H1 (cell line): ENCODE measurements around the gene SFMBT2. TPM values are rescaled to one million over a fixed set of nuclear protein-coding genes. Genes with fewer than 3 reads are reported as not detected.

ENCODE experiments used
- CTCF ChIA-PET: fragments of 300-600 bp; sonication (Branson Sonifier 250); formaldehyde crosslinking; loops from one replicate; lab custom pipeline; 2021; ENCODE audit not compliant: partially characterized antibody; lab: Charles Lee
- POLR2A ChIA-PET: fragments of 300-600 bp; sonication (Branson Sonifier 250); formaldehyde crosslinking; loops from one replicate; lab custom pipeline; 2021; ENCODE audit warnings: inconsistent platforms; ENCODE audit not compliant: partially characterized antibody; lab: Charles Lee
- DNase-seq, 2 experiments: peaks; one replicate each; pipeline versions ENCODE4 v3.0.0 to v3.0.0-alpha.2; 2010 to 2022; ENCODE audit warnings: low spot score in 2 of 2, low read depth in 1 of 2, mixed read lengths in 1 of 2
- FAIRE-seq: peaks from 2 replicates; lab custom pipeline; 2011; peaks lifted over from hg19 to GRCh38; lab: Jason Lieb, UNC
- H2AFZ ChIP-seq: 2 replicates; pipeline ENCODE4 v1.8.1; 2012; ENCODE audit warnings: low read length, inconsistent platforms
- H2AK5ac ChIP-seq: 2 replicates; pipeline ENCODE4 v1.6.1; 2013; ENCODE audit warnings: low read depth, low read length
- H2BK120ac ChIP-seq: replicated peaks from 2 replicates; pipeline ENCODE3; 2013; ENCODE audit warnings: low read depth, low read length, inconsistent platforms
- H2BK12ac ChIP-seq: 2 replicates; pipeline ENCODE4 v1.6.1; 2013; ENCODE audit warnings: low read depth, low read length
- H2BK15ac ChIP-seq: 2 replicates; pipeline ENCODE4 v1.6.1; 2013; ENCODE audit warnings: low read length
- H2BK20ac ChIP-seq: 2 replicates; pipeline ENCODE4 v1.6.1; 2013; ENCODE audit warnings: low read length
- H2BK5ac ChIP-seq: 2 replicates; pipeline ENCODE4 v1.6.1; 2013; ENCODE audit warnings: low read depth, low read length
- H3K14ac ChIP-seq: 2 replicates; pipeline ENCODE4 v1.6.1; 2013; ENCODE audit warnings: inconsistent platforms; ENCODE audit not compliant: insufficient read length
- H3K18ac ChIP-seq: 2 replicates; pipeline ENCODE4 v1.6.1; 2013; ENCODE audit warnings: low read length; ENCODE audit errors: extremely low read depth
- H3K23ac ChIP-seq: 2 replicates; pipeline ENCODE4 v1.6.1; 2013; ENCODE audit warnings: inconsistent platforms; ENCODE audit not compliant: insufficient read length
- H3K23me2 ChIP-seq: 2 replicates; pipeline ENCODE4 v1.6.1; 2013; ENCODE audit warnings: low read depth, low read length
- H3K27ac ChIP-seq: 2 replicates; pipeline ENCODE4 v1.6.1; 2011; ENCODE audit warnings: low read depth, low read length, inconsistent platforms
- H3K27me3 ChIP-seq, 4 experiments: replicated peaks in 1 of 4; 1 replicate in 1 of 4; 2 replicates in 3 of 4; pipeline versions ENCODE4 v1.6.1 to v1.8.1; 2011 to 2013; ENCODE audit warnings: low read length in 3 of 4, mild to moderate bottlenecking in 3 of 4, inconsistent platforms in 2 of 4, mixed read lengths in 2 of 4, moderate library complexity in 1 of 4; ENCODE audit not compliant: control insufficient read depth in 3 of 4, insufficient read depth in 3 of 4; ENCODE audit errors: extremely low read depth in 1 of 4
- H3K36me3 ChIP-seq, 4 experiments: 2 replicates each; pipeline versions ENCODE4 v1.6.1 to v1.8.1; 2011 to 2013; ENCODE audit warnings: mild to moderate bottlenecking in 4 of 4, low read length in 3 of 4, moderate library complexity in 2 of 4, control low read depth in 1 of 4, inconsistent platforms in 1 of 4; ENCODE audit not compliant: insufficient read depth in 4 of 4, control insufficient read depth in 2 of 4
- H3K4ac ChIP-seq: replicated peaks from 2 replicates; pipeline ENCODE3; 2013; ENCODE audit warnings: low read length, low read depth, mixed read lengths, inconsistent platforms; ENCODE audit not compliant: insufficient read length
- H3K4me1 ChIP-seq, 4 experiments: replicated peaks in 1 of 4; 1 replicate in 1 of 4; 2 replicates in 3 of 4; pipeline versions ENCODE4 v1.6.1 to v1.8.1; 2011 to 2013; ENCODE audit warnings: low read length in 3 of 4, inconsistent platforms in 2 of 4, mixed read lengths in 1 of 4; ENCODE audit not compliant: insufficient read depth in 4 of 4, control insufficient read depth in 3 of 4
- H3K4me2 ChIP-seq, 2 experiments: 2 replicates each; pipeline versions ENCODE4 v1.6.1 to v1.8.1; 2011 to 2013; ENCODE audit warnings: low read depth in 2 of 2, low read length in 2 of 2, control low read depth in 1 of 2, inconsistent platforms in 1 of 2, mild to moderate bottlenecking in 1 of 2; ENCODE audit not compliant: insufficient read depth in 1 of 2
- H3K4me3 ChIP-seq, 4 experiments: fragments of 200-600, 300-600 bp in 1 of 4; sonication (generic), shearing (Covaris generic), sonication (Bioruptor Twin) in 1 of 4; 2 replicates each; pipeline versions ENCODE4 v1.5.1 to v1.8.1; 2011 to 2016; ENCODE audit warnings: low read length in 4 of 4, low read depth in 3 of 4, control low read depth in 2 of 4, inconsistent platforms in 2 of 4, mild to moderate bottlenecking in 2 of 4, mixed read lengths in 1 of 4, moderate library complexity in 1 of 4; ENCODE audit not compliant: insufficient read depth in 2 of 4; ENCODE audit errors: extremely low read depth in 1 of 4
- H3K56ac ChIP-seq: replicated peaks from 2 replicates; pipeline ENCODE3; 2013; ENCODE audit warnings: low read depth, mild to moderate bottlenecking, mixed read lengths, low read length, inconsistent platforms; ENCODE audit not compliant: insufficient read length
- H3K79me1 ChIP-seq: 2 replicates; pipeline ENCODE4 v1.6.1; 2013; ENCODE audit warnings: low read depth, low read length, control low read depth
- H3K79me2 ChIP-seq, 2 experiments: 2 replicates each; pipeline versions ENCODE4 v1.6.1 to v1.8.1; 2012 to 2013; ENCODE audit warnings: low read length in 2 of 2, mild to moderate bottlenecking in 2 of 2, inconsistent platforms in 1 of 2; ENCODE audit not compliant: insufficient read depth in 2 of 2, control insufficient read depth in 1 of 2
- H3K9ac ChIP-seq, 4 experiments: replicated peaks in 1 of 4; 1 replicate in 1 of 4; 2 replicates in 3 of 4; pipeline versions ENCODE4 v1.6.1 to v1.8.1; 2011 to 2013; ENCODE audit warnings: low read depth in 3 of 4, low read length in 3 of 4, control low read depth in 2 of 4, mild to moderate bottlenecking in 2 of 4, moderate library complexity in 2 of 4, inconsistent platforms in 1 of 4; ENCODE audit errors: extremely low read depth in 1 of 4
- H3K9me3 ChIP-seq, 2 experiments: 2 replicates each; pipeline versions ENCODE4 v1.6.1 to v1.8.1; 2012 to 2013; ENCODE audit warnings: mild to moderate bottlenecking in 2 of 2, moderate library complexity in 2 of 2, control low read depth in 1 of 2, inconsistent platforms in 1 of 2, low read depth in 1 of 2, low read length in 1 of 2, mixed read lengths in 1 of 2; ENCODE audit not compliant: insufficient read depth in 2 of 2
- H4K20me1 ChIP-seq, 2 experiments: replicated peaks in 1 of 2; 2 replicates each; pipeline versions ENCODE3 to v1.8.1; 2011 to 2013; ENCODE audit warnings: inconsistent platforms in 2 of 2, low read length in 2 of 2, mild to moderate bottlenecking in 1 of 2; ENCODE audit not compliant: insufficient read depth in 2 of 2, control insufficient read depth in 1 of 2
- H4K5ac ChIP-seq: 2 replicates; pipeline ENCODE4 v1.6.1; 2013; ENCODE audit warnings: low read length, low read depth, mixed read lengths, inconsistent platforms; ENCODE audit not compliant: insufficient read length
- H4K8ac ChIP-seq: 2 replicates; pipeline ENCODE4 v1.8.0; 2013; ENCODE audit warnings: mild to moderate bottlenecking, moderate library complexity, low read length, inconsistent platforms; ENCODE audit not compliant: insufficient read depth; ENCODE audit errors: extremely low read depth
- H4K91ac ChIP-seq: replicated peaks from 2 replicates; pipeline ENCODE3; 2013; ENCODE audit warnings: low read length, mixed read lengths, inconsistent platforms; ENCODE audit not compliant: insufficient read length
- CHD2 ChIP-seq: IDR thresholded peaks from 2 replicates; pipeline ENCODE4 v1.6.1; 2012; ENCODE audit warnings: low read length, improper control_type of control experiment
- RNF2 ChIP-seq: fragments of 200-900, 300-1000 bp; sonication (generic); IDR thresholded peaks from 2 replicates; pipeline ENCODE4 v1.7.1; 2016; ENCODE audit warnings: borderline replicate concordance, low read depth, mild to moderate bottlenecking, antibody characterized with exemption, low read length; ENCODE audit not compliant: poor library complexity, severe bottlenecking; ENCODE audit errors: missing control alignments
- WGBS, 2 experiments: shearing (Covaris generic) in 1 of 2; methylation state at CpG; one replicate each; pipeline versions ENCODE4 v1.1.6 to v1.1.7; 2013 to 2015; ENCODE audit warnings: low lambda C conversion rate in 2 of 2, mixed read lengths in 2 of 2, inconsistent platforms in 1 of 2, low coverage in 1 of 2, missing lambda C conversion rate in 1 of 2; ENCODE audit not compliant: insufficient replicate concordance in 2 of 2, insufficient coverage in 1 of 2, insufficient read length in 1 of 2; ENCODE audit errors: extremely low coverage in 1 of 2, missing lambda C conversion rate in 1 of 2; 5-methylcytosine and 5-hydroxymethylcytosine counted together
- polyA plus RNA-seq, 7 experiments: library from polyadenylated mRNA; depleted of rRNA in 3 of 7; stranded (reverse) in 5 of 7; unstranded in 2 of 7; fragments of >200 nt in 5 of 7; fragments of 200-250 nt in 2 of 7; gene quantifications; 1 replicate in 5 of 7; 2 replicates in 1 of 7; 4 replicates in 1 of 7; pipeline versions ENCODE4 v1.2.1 to v1.2.3, GENCODE V29; 2011 to 2013; ENCODE audit warnings: missing spikeins in 2 of 7, mixed read lengths in 2 of 7
- total RNA-seq: library from RNA; stranded (reverse); fragmentation: NEBNext Ultra II Directional; extraction: Animal tissue kit (Norgen Biotek cat#: 25700); gene quantifications from 2 replicates; pipeline ENCODE4 v1.2.1, GENCODE V29; 2021

SFMBT2 gene
- total and polyA plus RNA-seq, 2 of the 8 experiments (the other 6 are each of a cell fraction or from before 2014, with no cell fraction given) = 2.9 to 11.0 TPM

DNA sequence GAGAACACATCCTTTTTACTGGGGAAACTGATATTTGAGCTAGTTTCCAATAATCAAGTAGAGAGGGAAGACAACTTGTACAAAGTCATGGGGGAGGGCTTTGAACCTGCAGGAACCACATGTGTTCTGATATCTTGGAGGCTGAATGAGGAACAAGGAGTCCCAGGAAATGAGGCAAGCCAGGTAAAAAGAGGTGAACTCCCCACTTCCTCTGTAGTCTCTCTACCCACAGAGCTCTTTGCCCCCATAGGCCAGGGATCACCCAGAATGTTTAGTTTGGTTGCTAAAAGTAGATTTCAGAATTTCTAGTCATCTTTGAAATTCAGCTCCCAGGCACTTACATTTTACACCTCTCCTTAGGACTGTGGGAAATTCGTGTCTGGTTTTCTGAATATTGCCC is 276.4 kb downstream of the SFMBT2 start:
- no peak overlapping the region for H2BK120ac ChIP-seq
- H3K79me2 ChIP-seq = no peaks in the 10 kb centered on the region
- H4K8ac ChIP-seq = no peak overlapping the region
- H2AFZ ChIP-seq = no peak overlapping the region
- CTCF ChIA-PET = interaction anchor here (0.6 to 1.8 kb wide), 6 partner anchors 10 to 1029 kb away, joined by 3 to 11 read pairs (median 4); no protein-coding TSS in a partner anchor
- H3K27me3 ChIP-seq = peaks cover 0 to 1% (median 0%) of the 10 kb centered on the region in 4 experiments; a peak in 1 of 7 replicates
- H2AK5ac ChIP-seq = no peak overlapping the region
- H3K23ac ChIP-seq = no peak overlapping the region
- H3K27ac ChIP-seq = no peak overlapping the region
- no peak overlapping the region for H3K4me3 ChIP-seq
- DNase-seq (no peak), FAIRE-seq (no peak)
- H3K56ac ChIP-seq = no peak overlapping the region
- POLR2A ChIA-PET = no interaction called here
- H3K9me3 ChIP-seq = 0 out of 4 replicates have a peak, but pooled peaks cover 0 to 2% of the 10 kb centered on the region in 2 experiments
- no peak overlapping the region for H2BK20ac ChIP-seq
- H3K79me1 ChIP-seq = no peaks in the 10 kb centered on the region
- no peak overlapping the region for H4K91ac ChIP-seq
- no peaks in the 10 kb centered on the region for H3K36me3 ChIP-seq
- H2BK5ac ChIP-seq = no peak overlapping the region
- 80% methylated on average over 1 of the region's 1 CpG; no CpG with 5 or more reads in 1 of the 2 experiments for WGBS, 2 experiments
- H3K4me1 ChIP-seq = no peaks in the 10 kb centered on the region
- no peaks in the 10 kb centered on the region for H3K23me2 ChIP-seq
- H2BK12ac ChIP-seq = no peak overlapping the region
- H4K20me1 ChIP-seq = no peaks in the 10 kb centered on the region
- H4K5ac ChIP-seq = no peak overlapping the region
- H3K4ac ChIP-seq = no peak overlapping the region
- H2BK15ac ChIP-seq = no peak overlapping the region
- no peak overlapping the region for H3K18ac ChIP-seq
- no peak overlapping the region for H3K9ac ChIP-seq
- no peak overlapping the region for H3K4me2 ChIP-seq
- no peak overlapping the region for H3K14ac ChIP-seq
- TF ChIP-seq CHD2 (no peak), RNF2 (no peak)
